Measurements from ENCODE around the gene TFDP2. TPM values are rescaled to one million over a fixed set of nuclear protein-coding genes. Genes with fewer than 3 reads are reported as not detected.

The TFDP2 gene
- total and polyA plus RNA-seq, 2 of the 8 experiments (the other 6 are each of a cell fraction or from before 2014, with no cell fraction given), result 41.1 to 119 TPM

GRCh38 chr3:141960731-141961130 is 188.6 kb downstream of the TFDP2 start:
- ChIA-PET CTCF (ENCODE audit: partially characterized antibody) (interaction anchor here (1.2 kb wide), 1 partner anchor 251 kb away, joined by 4 read pairs; no protein-coding TSS in a partner anchor), POLR2A (ENCODE audit: partially characterized antibody) (no interaction called here)
- H3K4me2 ChIP-seq (ENCODE audit: insufficient read depth in 1 of 2, low read depth in 2 of 2, low read length in 2 of 2), result no peak overlapping the region
- 81% methylated on average over 3 of the region's 3 CpGs; no CpG with 5 or more reads in 1 of the 2 experiments for WGBS, 2 experiments (ENCODE audit: extremely low coverage in 1 of 2, insufficient coverage in 1 of 2, insufficient read length in 1 of 2, insufficient replicate concordance in 2 of 2, low coverage in 1 of 2, low lambda C conversion rate in 2 of 2, missing lambda C conversion rate in 1 of 2)
- no peak overlapping the region for H3K9ac ChIP-seq (replicated peaks in 1 of 4; ENCODE audit: extremely low read depth in 1 of 4, low read depth in 3 of 4, low read length in 3 of 4)
- H3K79me2 ChIP-seq (ENCODE audit: control insufficient read depth in 1 of 2, insufficient read depth in 2 of 2, low read length in 2 of 2), result no peaks in the 10 kb centered on the region
- no peaks in the 10 kb centered on the region for H3K9me3 ChIP-seq (ENCODE audit: insufficient read depth in 2 of 2, low read depth in 1 of 2, low read length in 1 of 2)
- H2BK15ac ChIP-seq (ENCODE audit: low read length), result no peak overlapping the region
- no peaks in the 10 kb centered on the region for H3K23me2 ChIP-seq (ENCODE audit: low read depth, low read length)
- H4K5ac ChIP-seq (ENCODE audit: insufficient read length, low read depth, low read length), result no peak overlapping the region
- FAIRE-seq (no peak), DNase-seq (ENCODE audit: low read depth in 1 of 2, low spot score in 2 of 2) (no peak)
- no peaks in the 10 kb centered on the region for H3K4me1 ChIP-seq (replicated peaks in 1 of 4; ENCODE audit: control insufficient read depth in 3 of 4, insufficient read depth in 4 of 4, low read length in 3 of 4)
- no peak overlapping the region for H3K56ac ChIP-seq (replicated peaks; ENCODE audit: insufficient read length, low read depth, low read length)
- peaks cover 0 to 2% of the 10 kb centered on the region in 2 experiments for H4K20me1 ChIP-seq (replicated peaks in 1 of 2; ENCODE audit: control insufficient read depth in 1 of 2, insufficient read depth in 2 of 2, low read length in 2 of 2)
- no peaks in the 10 kb centered on the region for H3K79me1 ChIP-seq (ENCODE audit: low read depth, low read length)
- H3K36me3 ChIP-seq (ENCODE audit: control insufficient read depth in 2 of 4, insufficient read depth in 4 of 4, low read length in 3 of 4), result peaks cover 2 to 49% (median 37%) of the 10 kb centered on the region in 4 experiments; a peak in 6 of 8 replicates
- no peak overlapping the region for H4K8ac ChIP-seq (ENCODE audit: extremely low read depth, insufficient read depth, low read length)
- no peaks in the 10 kb centered on the region for H3K27me3 ChIP-seq (replicated peaks in 1 of 4; ENCODE audit: control insufficient read depth in 3 of 4, extremely low read depth in 1 of 4, insufficient read depth in 3 of 4, low read length in 3 of 4)
- H3K27ac ChIP-seq (ENCODE audit: low read depth, low read length), result no peak overlapping the region
- no peak overlapping the region for H2AK5ac ChIP-seq (ENCODE audit: low read depth, low read length)
- H2BK20ac ChIP-seq (ENCODE audit: low read length), result no peak overlapping the region
- no peak overlapping the region for H3K14ac ChIP-seq (ENCODE audit: insufficient read length)
- H3K23ac ChIP-seq (ENCODE audit: insufficient read length), result no peak overlapping the region
- no peak overlapping the region for H2BK120ac ChIP-seq (replicated peaks; ENCODE audit: low read depth, low read length)
- H3K4me3 ChIP-seq (ENCODE audit: extremely low read depth in 1 of 4, insufficient read depth in 2 of 4, low read depth in 3 of 4, low read length in 4 of 4), result no peak overlapping the region
- H3K18ac ChIP-seq (ENCODE audit: extremely low read depth, low read length), result no peak overlapping the region
- TF ChIP-seq RXRA (IDR thresholded peaks at IDR 0.05; ENCODE audit: insufficient read depth, low read depth, low read length), result no peak
- no peak for TF ChIP-seq SUZ12 (IDR thresholded peaks at IDR 0.05; ENCODE audit: low read length)
- TF ChIP-seq POLR2AphosphoS5 (IDR thresholded peaks at IDR 0.05; ENCODE audit: low read depth, low read length), result no peak
- TF ChIP-seq RAD21 (IDR thresholded peaks at IDR 0.05 in 1 of 2, conservative IDR thresholded peaks at IDR 0.05 in 1 of 2; ENCODE audit: low read depth in 2 of 2, low read length in 2 of 2), result no peak
- no peak for TF ChIP-seq EZH2 (IDR thresholded peaks at IDR 0.05; ENCODE audit: low read depth, low read length, severe bottlenecking)
- TF ChIP-seq TAF7 (optimal IDR thresholded peaks at IDR 0.05; ENCODE audit: borderline replicate concordance, low read depth, low read length), result no peak
- TF ChIP-seq ASH2L (IDR thresholded peaks at IDR 0.05; ENCODE audit: low read length), result no peak
- TF ChIP-seq BACH1 (IDR thresholded peaks at IDR 0.05; ENCODE audit: low read length), result no peak
- no peak for TF ChIP-seq RBBP5 (IDR thresholded peaks at IDR 0.05; ENCODE audit: borderline replicate concordance, low read depth, low read length)
- no peak for TF ChIP-seq SP2 (IDR thresholded peaks at IDR 0.05; ENCODE audit: low read length)
- no peak for TF ChIP-seq SP4 (IDR thresholded peaks at IDR 0.05; ENCODE audit: low read length)
- no peak overlapping the region for H2BK12ac ChIP-seq (ENCODE audit: low read depth, low read length)
- H2AFZ ChIP-seq (ENCODE audit: low read length), result no peak overlapping the region
- H3K4ac ChIP-seq (replicated peaks; ENCODE audit: insufficient read length, low read depth, low read length), result no peak overlapping the region
- no peak overlapping the region for H4K91ac ChIP-seq (replicated peaks; ENCODE audit: insufficient read length, low read length)
- H2BK5ac ChIP-seq (ENCODE audit: low read depth, low read length), result no peak overlapping the region

All from H1 (cell line).